Measurements from ENCODE around the gene MPP3.

- TF ChIP-seq SNIP1 (IDR thresholded peaks at IDR 0.05; ENCODE audit: low read depth) (no peak), ZKSCAN3 (CRISPR knock-in tag; IDR thresholded peaks at IDR 0.05) (no peak), POLR2AphosphoS5 (IDR thresholded peaks at IDR 0.05; ENCODE audit: control insufficient read depth, insufficient read depth, low read depth, low read length) (no peak), ZNF449 (CRISPR knock-in tag; IDR thresholded peaks at IDR 0.05) (no peak), KHSRP (IDR thresholded peaks at IDR 0.05) (no peak), SAFB2 (IDR thresholded peaks at IDR 0.05; ENCODE audit: borderline replicate concordance, low read depth, low read length, severe bottlenecking) (no peak), MBD2 (IDR thresholded peaks at IDR 0.05; ENCODE audit: borderline replicate concordance, low read depth) (no peak), CCAR2 (IDR thresholded peaks at IDR 0.05; ENCODE audit: low read depth, low read length) (no peak), ZBTB34 (CRISPR knock-in tag; IDR thresholded peaks at IDR 0.05) (no peak), XRCC5 (IDR thresholded peaks at IDR 0.05; ENCODE audit: low read depth, low read length) (no peak), ZNF695 (CRISPR knock-in tag; IDR thresholded peaks at IDR 0.05) (no peak), RBBP5 (IDR thresholded peaks at IDR 0.05; ENCODE audit: borderline replicate concordance, insufficient read depth, low read length, poor library complexity, severe bottlenecking) (no peak)
- TF ChIP-seq, protein P1, sequence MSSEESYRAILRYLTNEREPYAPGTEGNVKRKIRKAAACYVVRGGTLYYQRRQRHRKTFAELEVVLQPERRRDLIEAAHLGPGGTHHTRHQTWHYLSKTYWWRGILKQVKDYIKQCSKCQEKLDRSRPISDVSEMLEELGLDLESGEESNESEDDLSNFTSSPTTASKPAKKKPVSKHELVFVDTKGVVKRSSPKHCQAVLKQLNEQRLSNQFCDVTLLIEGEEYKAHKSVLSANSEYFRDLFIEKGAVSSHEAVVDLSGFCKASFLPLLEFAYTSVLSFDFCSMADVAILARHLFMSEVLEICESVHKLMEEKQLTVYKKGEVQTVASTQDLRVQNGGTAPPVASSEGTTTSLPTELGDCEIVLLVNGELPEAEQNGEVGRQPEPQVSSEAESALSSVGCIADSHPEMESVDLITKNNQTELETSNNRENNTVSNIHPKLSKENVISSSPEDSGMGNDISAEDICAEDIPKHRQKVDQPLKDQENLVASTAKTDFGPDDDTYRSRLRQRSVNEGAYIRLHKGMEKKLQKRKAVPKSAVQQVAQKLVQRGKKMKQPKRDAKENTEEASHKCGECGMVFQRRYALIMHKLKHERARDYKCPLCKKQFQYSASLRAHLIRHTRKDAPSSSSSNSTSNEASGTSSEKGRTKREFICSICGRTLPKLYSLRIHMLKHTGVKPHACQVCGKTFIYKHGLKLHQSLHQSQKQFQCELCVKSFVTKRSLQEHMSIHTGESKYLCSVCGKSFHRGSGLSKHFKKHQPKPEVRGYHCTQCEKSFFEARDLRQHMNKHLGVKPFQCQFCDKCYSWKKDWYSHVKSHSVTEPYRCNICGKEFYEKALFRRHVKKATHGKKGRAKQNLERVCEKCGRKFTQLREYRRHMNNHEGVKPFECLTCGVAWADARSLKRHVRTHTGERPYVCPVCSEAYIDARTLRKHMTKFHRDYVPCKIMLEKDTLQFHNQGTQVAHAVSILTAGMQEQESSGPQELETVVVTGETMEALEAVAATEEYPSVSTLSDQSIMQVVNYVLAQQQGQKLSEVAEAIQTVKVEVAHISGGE (CRISPR knock-in tag; IDR thresholded peaks at IDR 0.05), result no peak
- TF ChIP-seq, protein P2, sequence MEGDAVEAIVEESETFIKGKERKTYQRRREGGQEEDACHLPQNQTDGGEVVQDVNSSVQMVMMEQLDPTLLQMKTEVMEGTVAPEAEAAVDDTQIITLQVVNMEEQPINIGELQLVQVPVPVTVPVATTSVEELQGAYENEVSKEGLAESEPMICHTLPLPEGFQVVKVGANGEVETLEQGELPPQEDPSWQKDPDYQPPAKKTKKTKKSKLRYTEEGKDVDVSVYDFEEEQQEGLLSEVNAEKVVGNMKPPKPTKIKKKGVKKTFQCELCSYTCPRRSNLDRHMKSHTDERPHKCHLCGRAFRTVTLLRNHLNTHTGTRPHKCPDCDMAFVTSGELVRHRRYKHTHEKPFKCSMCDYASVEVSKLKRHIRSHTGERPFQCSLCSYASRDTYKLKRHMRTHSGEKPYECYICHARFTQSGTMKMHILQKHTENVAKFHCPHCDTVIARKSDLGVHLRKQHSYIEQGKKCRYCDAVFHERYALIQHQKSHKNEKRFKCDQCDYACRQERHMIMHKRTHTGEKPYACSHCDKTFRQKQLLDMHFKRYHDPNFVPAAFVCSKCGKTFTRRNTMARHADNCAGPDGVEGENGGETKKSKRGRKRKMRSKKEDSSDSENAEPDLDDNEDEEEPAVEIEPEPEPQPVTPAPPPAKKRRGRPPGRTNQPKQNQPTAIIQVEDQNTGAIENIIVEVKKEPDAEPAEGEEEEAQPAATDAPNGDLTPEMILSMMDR (IDR thresholded peaks at IDR 0.05 in 2 of 3, conservative IDR thresholded peaks at IDR 0.05 in 1 of 3; ENCODE audit: insufficient read depth in 2 of 3, low read depth in 1 of 3, low read length in 3 of 3), result no peak
These were observed 2.3 kb downstream of the MPP3 start for GRCh38 chr17:43830510-43831140.

Data from K562 (cell line).